Activated CD4-positive, alpha-beta T cell treated with anti-CD3 and anti-CD28 coated beads for 36 hours (primary cell): ENCODE results near the gene DGKH. TPM values are rescaled to one million over a fixed set of nuclear protein-coding genes. Genes with fewer than 3 reads are reported as not detected.
A peak's percentile ranks its signal among the peaks of the same experiment; 100 is the strongest.

Experiments
- ATAC-seq: fragments of 200-7000 bp; cut with Tn5 transposase; one replicate; pipeline ENCODE4 v1.10.0; 2021; ENCODE audit warnings: mild to moderate bottlenecking, moderate library complexity
- CTCF ChIA-PET: fragments of 350-600 bp; sonication (Branson Sonifier 250); formaldehyde crosslinking; loops from one replicate; lab custom pipeline; 2021; ENCODE audit warnings: antibody characterized with exemption; lab: Charles Lee
- POLR2A ChIA-PET: fragments of 350-600 bp; sonication (Branson Sonifier 250); formaldehyde crosslinking; loops from one replicate; lab custom pipeline; 2021; ENCODE audit warnings: antibody characterized with exemption, inconsistent platforms; lab: Charles Lee
- DNase-seq: peaks from one replicate; pipeline ENCODE4 v3.0.0-alpha.2; 2020
- H3K27ac Mint-ChIP-seq: one replicate; pipeline ENCODE4 v1.8.0; 2021; ENCODE audit warnings: mixed read lengths
- H3K27me3 Mint-ChIP-seq: one replicate; pipeline ENCODE4 v1.8.0; 2021; ENCODE audit warnings: mixed read lengths
- H3K36me3 Mint-ChIP-seq: one replicate; pipeline ENCODE4 v1.8.0; 2021; ENCODE audit warnings: low read depth, mixed read lengths
- H3K4me1 Mint-ChIP-seq: one replicate; pipeline ENCODE4 v1.8.0; 2021; ENCODE audit warnings: mixed read lengths
- H3K4me3 Mint-ChIP-seq: one replicate; pipeline ENCODE4 v1.8.0; 2021; ENCODE audit warnings: mild to moderate bottlenecking, moderate library complexity, mixed read lengths
- H3K9me3 Mint-ChIP-seq: one replicate; pipeline ENCODE4 v1.8.0; 2021; ENCODE audit warnings: low read depth, mixed read lengths
- intact Hi-C, 2 experiments: fragments of 100-400 bp; cut with DNase I in 1 of 2; cut with micrococcal nuclease in 1 of 2; formaldehyde crosslinking; loops; one replicate each; pipeline versions ENCODE4 v1.14.2 to v1.15.1; 2022 to 2024; cut with DNase I, micrococcal nuclease
- total RNA-seq, 2 experiments: library from RNA; stranded (reverse); gene quantifications; one replicate each; pipeline ENCODE4 v1.2.3, GENCODE V29; 2021

The DGKH gene
- total RNA-seq, 2 experiments from 2014 or later: 15.2 to 16.2 TPM

DNA sequence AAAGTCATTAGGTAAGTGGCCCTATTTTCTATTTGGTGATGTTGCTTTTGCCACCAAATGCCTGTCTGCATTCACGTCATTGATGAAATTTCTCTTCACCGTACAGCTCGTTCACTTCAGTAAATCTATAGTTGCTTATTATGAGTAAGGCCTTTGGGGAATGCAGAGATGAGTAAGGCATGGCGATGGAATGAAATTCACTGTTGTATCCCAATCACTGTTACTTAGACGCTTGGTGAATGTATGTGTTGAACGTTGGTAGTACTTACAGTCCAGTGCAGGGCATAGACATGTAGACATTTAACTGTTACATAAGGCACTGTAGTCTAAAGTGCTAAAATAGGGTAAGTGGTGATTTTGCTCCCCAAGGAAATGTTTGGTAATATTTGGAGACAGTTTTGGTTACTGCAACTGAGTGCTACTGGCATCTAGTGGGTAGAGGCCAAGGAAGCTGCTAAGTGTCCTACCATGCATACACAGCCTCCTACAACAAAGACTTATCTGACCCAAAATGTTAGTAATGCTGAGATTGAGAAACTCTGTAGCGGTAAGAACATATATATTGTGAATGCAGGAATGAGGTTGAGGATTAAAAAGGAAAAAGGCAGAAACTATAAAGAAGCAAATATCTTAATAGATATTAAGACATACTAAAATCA is 229.3 kb downstream of the DGKH start:
- ATAC-seq (peak; percentile 30), DNase-seq (no peak)
- Mint-ChIP-seq H3K27me3 (no peaks in the 10 kb centered on the region), H3K4me3 (peak overlapping the region; percentile 20), H3K27ac (peak overlapping the region; percentile 49), H3K9me3 (no peaks in the 10 kb centered on the region), H3K36me3 (peaks cover 33% of the 10 kb centered on the region), H3K4me1 (peaks cover 46% of the 10 kb centered on the region)
- CTCF ChIA-PET: interaction anchor here (1.7 kb wide), 1 partner anchor 10 kb away, joined by 6 read pairs; no protein-coding TSS in a partner anchor
- intact Hi-C loops: loop anchor here (2.0 to 10.0 kb wide), 11 partner anchors 130 to 1977 kb away; partner anchors contain the start of genes DGKH (in 1 of the 2), EPSTI1 (in 1 of the 2) and WBP4 (in 1 of the 2)
- POLR2A ChIA-PET: interaction anchor here (0.6 kb wide), 1 partner anchor 938 kb away, joined by 3 read pairs; no protein-coding TSS in a partner anchor

DNA sequence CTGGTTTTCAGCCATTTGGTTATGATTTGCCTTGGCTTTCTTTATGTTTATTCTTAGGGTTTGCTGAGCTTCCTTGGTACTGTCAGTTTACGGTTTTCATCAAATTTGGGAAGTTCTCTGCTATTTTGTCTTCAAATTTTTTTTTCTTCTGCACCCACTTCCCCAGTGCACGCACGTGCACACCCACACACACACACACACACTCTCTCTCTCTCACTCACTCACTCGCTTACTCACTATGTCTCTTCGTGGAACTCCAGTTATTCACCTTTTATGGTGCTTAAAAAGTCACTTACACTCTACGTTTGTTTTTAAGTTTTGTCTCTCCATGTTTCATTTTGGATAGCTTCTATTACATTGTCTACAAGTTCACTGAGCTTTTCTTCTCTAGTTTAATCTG is 230.6 kb downstream of the DGKH start:
- DNase-seq (peak; percentile 58), ATAC-seq (no peak)
- Mint-ChIP-seq H3K4me1 (peaks cover 47% of the 10 kb centered on the region), H3K27me3 (no peaks in the 10 kb centered on the region), H3K36me3 (peaks cover 27% of the 10 kb centered on the region), H3K27ac (no peak overlapping the region), H3K4me3 (no peak overlapping the region), H3K9me3 (no peaks in the 10 kb centered on the region)
- intact Hi-C loops: loop anchor here (2.0 to 10.0 kb wide), 11 partner anchors 128 to 1976 kb away; partner anchors contain the start of genes DGKH (in 1 of the 2), EPSTI1 (in 1 of the 2) and WBP4 (in 1 of the 2)
- ChIA-PET CTCF (interaction anchor here (0.7 kb wide), 1 partner anchor 68 kb away, joined by 3 read pairs; no protein-coding TSS in a partner anchor), POLR2A (interaction anchor here (0.6 to 0.9 kb wide), 2 partner anchors 99 to 318 kb away, joined by 3 read pairs; no protein-coding TSS in a partner anchor)

- Mint-ChIP-seq H3K36me3 (peaks cover 20% of the 10 kb centered on the region), H3K4me3 (no peak overlapping the region), H3K27me3 (no peaks in the 10 kb centered on the region), H3K4me1 (peaks cover 46% of the 10 kb centered on the region), H3K27ac (no peak overlapping the region), H3K9me3 (no peaks in the 10 kb centered on the region)
- POLR2A ChIA-PET: no interaction called here
- intact Hi-C loops: loop anchor here (2.0 to 10.0 kb wide), 11 partner anchors 127 to 1975 kb away; partner anchors contain the start of genes DGKH (in 1 of the 2), EPSTI1 (in 1 of the 2) and WBP4 (in 1 of the 2)
- no peak for DNase-seq
- CTCF ChIA-PET: interaction anchor here (0.7 kb wide), 1 partner anchor 54 kb away, joined by 3 read pairs; no protein-coding TSS in a partner anchor
- ATAC-seq: no peak
These were observed 231.5 kb downstream of the DGKH start for GRCh38 chr13:42279986-42280385.

- Mint-ChIP-seq H3K36me3 (peaks cover 18% of the 10 kb centered on the region), H3K27ac (no peak overlapping the region), H3K27me3 (no peaks in the 10 kb centered on the region), H3K4me1 (peaks cover 45% of the 10 kb centered on the region), H3K4me3 (no peak overlapping the region), H3K9me3 (no peaks in the 10 kb centered on the region)
- POLR2A ChIA-PET: no interaction called here
- CTCF ChIA-PET: interaction anchor here (0.7 kb wide), 2 partner anchors 41 to 54 kb away, joined by 3 read pairs; no protein-coding TSS in a partner anchor
- DNase-seq (no peak), ATAC-seq (no peak)
- intact Hi-C loops: no loop called here
These were observed 232.1 kb downstream of the DGKH start for GRCh38 chr13:42280537-42280936.

DNA sequence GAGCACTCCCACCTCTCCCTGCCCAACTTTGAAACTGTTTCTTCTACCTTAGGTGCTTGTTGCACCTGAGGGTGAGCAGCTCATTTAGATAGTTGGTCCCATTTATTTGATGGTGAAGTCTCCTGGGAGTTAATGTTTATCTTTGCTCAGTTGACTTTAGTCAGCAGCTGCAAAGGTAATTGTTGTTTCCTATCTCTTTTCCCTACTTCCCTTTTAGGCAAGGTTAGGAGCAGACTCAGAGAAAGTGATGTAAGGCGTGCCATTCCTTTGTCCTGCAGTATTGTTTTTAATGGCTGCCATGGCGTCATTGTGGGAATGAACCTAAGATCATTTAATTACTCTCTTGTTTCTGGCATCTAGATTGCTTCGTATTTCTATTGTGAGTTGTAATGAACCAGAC is 235.1 kb downstream of the DGKH start:
- Mint-ChIP-seq H3K36me3 (peaks cover 21% of the 10 kb centered on the region), H3K4me3 (no peak overlapping the region), H3K4me1 (peaks cover 38% of the 10 kb centered on the region), H3K27me3 (no peaks in the 10 kb centered on the region), H3K27ac (no peak overlapping the region), H3K9me3 (no peaks in the 10 kb centered on the region)
- intact Hi-C loops: no loop called here
- ChIA-PET POLR2A (no interaction called here), CTCF (interaction anchor here (0.6 kb wide), 1 partner anchor 1152 kb away, joined by 3 read pairs; no protein-coding TSS in a partner anchor)
- ATAC-seq: no peak
- no peak for DNase-seq

GRCh38 chr13:42284068-42284467 is 235.6 kb downstream of the DGKH start:
- peaks cover 38% of the 10 kb centered on the region for H3K4me1 Mint-ChIP-seq
- no peaks in the 10 kb centered on the region for H3K9me3 Mint-ChIP-seq
- no peak overlapping the region for H3K4me3 Mint-ChIP-seq
- intact Hi-C loops: no loop called here
- DNase-seq (no peak), ATAC-seq (no peak)
- H3K36me3 Mint-ChIP-seq: peaks cover 26% of the 10 kb centered on the region
- no peaks in the 10 kb centered on the region for H3K27me3 Mint-ChIP-seq
- ChIA-PET CTCF (no interaction called here), POLR2A (no interaction called here)
- H3K27ac Mint-ChIP-seq: peak overlapping the region; percentile 42

Other genes starting within 250 kb of the DGKH start
- 10 to 100 TPM; 21.7 to 26.2 TPM for gene VWA8, start 87.5 kb upstream of the DGKH start, total RNA-seq
- 10 to 100 TPM; 38.9 to 39.4 TPM for gene AKAP11, start 223.5 kb downstream of the DGKH start, total RNA-seq